Cardiac fibroblast (primary cell): Measurements from ENCODE around the gene GADD45G.

Experiments used
- DNase-seq, 2 donors: peaks; one replicate each; pipeline versions ENCODE4 v3.0.0 to v3.0.0-alpha.2; 2010; ENCODE audit warnings: low read depth in 2 of 2
- H3K4me3 ChIP-seq, 2 donors: replicated peaks in 1 of 2; 1 replicate in 1 of 2; 2 replicates in 1 of 2; pipeline ENCODE4 v1.5.1; 2011; ENCODE audit warnings: low read depth in 2 of 2, low read length in 2 of 2, mild to moderate bottlenecking in 2 of 2, moderate library complexity in 1 of 2
- CTCF ChIP-seq: IDR thresholded peaks from one replicate; pipeline ENCODE4 v1.5.1; 2011; ENCODE audit warnings: low read depth, mild to moderate bottlenecking, low read length, inconsistent platforms

Gene GADD45G

GRCh38 chr9:89610391-89610925 lies 5.6 kb downstream of the GADD45G start:
- DNase-seq, result no peak
- H3K4me3 ChIP-seq, result no peak overlapping the region
- no peak for TF ChIP-seq CTCF

- no peak overlapping the region for H3K4me3 ChIP-seq
- DNase-seq, result no peak
- TF ChIP-seq CTCF, result no peak
Observed at GRCh38 chr9:89611425-89611824, 6.6 kb downstream of the GADD45G start.

- H3K4me3 ChIP-seq, result no peak overlapping the region
- TF ChIP-seq CTCF, result no peak
- DNase-seq, result no peak
Observed at GRCh38 chr9:89612566-89613278, 7.9 kb downstream of the GADD45G start.

- no peak for TF ChIP-seq CTCF
- DNase-seq, result no peak
- H3K4me3 ChIP-seq, result no peak overlapping the region
Observed at GRCh38 chr9:89613912-89614892, 9.4 kb downstream of the GADD45G start.

- no peak for TF ChIP-seq CTCF
- no peak overlapping the region for H3K4me3 ChIP-seq
- no peak for DNase-seq
Observed at GRCh38 chr9:89615661-89616060, 10.8 kb downstream of the GADD45G start.

- no peak for DNase-seq
- TF ChIP-seq CTCF, result no peak
- H3K4me3 ChIP-seq, result no peak overlapping the region
Observed at GRCh38 chr9:89616411-89616810, 11.6 kb downstream of the GADD45G start.
